Thoracic aorta (tissue), 2 donors: ENCODE data around the gene ARHGDIG. TPM values are rescaled to one million over a fixed set of nuclear protein-coding genes. Genes with fewer than 3 reads are reported as not detected.

Experiments
- ATAC-seq: fragments of 150-250 bp; one replicate; pipeline ENCODE4 v1.8.0; 2017; ENCODE audit warnings: low read depth; ENCODE audit not compliant: insufficient number of reproducible peaks, low FRiP score
- DNase-seq: peaks from one replicate; pipeline ENCODE4 v3.0.0-alpha.2; 2020; ENCODE audit warnings: low spot score
- H3K27ac ChIP-seq, 2 donors: fragments of 200-600 bp; sonication (generic); 1 replicate in 1 of 2; 2 replicates in 1 of 2; pipeline ENCODE4 v1.5.1; 2016; ENCODE audit warnings: mild to moderate bottlenecking in 2 of 2, moderate library complexity in 2 of 2
- H3K27me3 ChIP-seq: fragments of 200-600 bp; sonication (generic); replicated peaks from 2 replicates; pipeline ENCODE4 v1.6.0; 2016; ENCODE audit warnings: mild to moderate bottlenecking; ENCODE audit not compliant: insufficient read depth
- H3K36me3 ChIP-seq: fragments of 200-600 bp; sonication (generic); one replicate; pipeline ENCODE4 v1.5.1; 2016
- H3K4me1 ChIP-seq, 2 donors: fragments of 200-600 bp; sonication (generic); 1 replicate in 1 of 2; 2 replicates in 1 of 2; pipeline versions ENCODE4 v1.5.1 to v1.6.0; 2016; ENCODE audit warnings: low read depth in 2 of 2, mild to moderate bottlenecking in 1 of 2; ENCODE audit not compliant: control insufficient read depth in 1 of 2
- H3K4me3 ChIP-seq: fragments of 200-600 bp; sonication (generic); 2 replicates; pipeline ENCODE4 v1.5.1; 2016; ENCODE audit warnings: mild to moderate bottlenecking
- H3K9me3 ChIP-seq: fragments of 200-600 bp; sonication (generic); 2 replicates; pipeline ENCODE4 v1.5.1; 2016
- total RNA-seq, 2 donors: library from RNA; depleted of rRNA; stranded (reverse); fragments of >200 nt; gene quantifications; one replicate each; pipeline versions ENCODE4 v1.1.0 to v1.2.3, GENCODE V29; 2016
- TF ChIP-seq, protein P1 (sequence below): fragments of 200-600 bp; sonication (generic); IDR thresholded peaks from one replicate; pipeline ENCODE4 v1.5.1; 2019; ENCODE audit warnings: antibody characterized with exemption

Gene ARHGDIG
- total RNA-seq, 2 donors from 2014 or later: not detected

DNA sequence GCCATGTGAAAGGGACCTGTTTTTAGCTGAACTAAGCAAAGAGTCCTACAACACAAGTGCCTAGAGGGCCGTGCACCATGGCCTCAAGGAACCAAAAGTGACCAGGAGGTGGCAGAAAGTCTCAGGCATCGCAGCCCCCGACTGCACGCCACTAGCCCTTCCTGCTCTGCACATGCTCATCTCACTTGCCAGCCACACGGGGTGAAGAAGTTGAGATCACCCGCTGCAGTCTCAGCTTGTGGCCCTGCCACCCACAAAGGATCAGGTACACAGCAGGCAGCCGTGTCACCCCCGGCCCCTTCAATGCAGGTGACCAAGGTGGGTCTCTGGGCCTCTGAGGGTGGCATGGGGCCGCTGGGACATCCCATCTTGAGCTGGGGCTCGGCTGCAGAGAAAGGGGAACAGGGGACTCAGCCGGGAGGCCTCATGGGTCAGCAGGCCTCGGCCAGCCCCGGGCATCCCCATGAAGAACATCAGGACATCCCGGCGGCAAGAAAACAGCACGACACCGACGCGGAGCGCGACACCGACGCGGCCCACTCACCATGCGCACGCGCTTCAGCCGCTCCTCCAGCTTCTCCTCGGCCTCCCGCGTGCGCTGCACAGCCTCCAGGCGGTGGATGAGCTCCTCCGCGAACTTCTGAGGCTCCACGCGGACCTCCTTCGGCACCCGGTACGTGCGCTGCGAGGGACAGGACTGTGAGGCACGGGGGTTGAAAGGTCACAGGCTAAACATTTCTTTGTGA, 23.5 kb downstream of the ARHGDIG start:
- peaks cover 2% of the 10 kb centered on the region for H3K36me3 ChIP-seq
- ATAC-seq: no peak

DNA sequence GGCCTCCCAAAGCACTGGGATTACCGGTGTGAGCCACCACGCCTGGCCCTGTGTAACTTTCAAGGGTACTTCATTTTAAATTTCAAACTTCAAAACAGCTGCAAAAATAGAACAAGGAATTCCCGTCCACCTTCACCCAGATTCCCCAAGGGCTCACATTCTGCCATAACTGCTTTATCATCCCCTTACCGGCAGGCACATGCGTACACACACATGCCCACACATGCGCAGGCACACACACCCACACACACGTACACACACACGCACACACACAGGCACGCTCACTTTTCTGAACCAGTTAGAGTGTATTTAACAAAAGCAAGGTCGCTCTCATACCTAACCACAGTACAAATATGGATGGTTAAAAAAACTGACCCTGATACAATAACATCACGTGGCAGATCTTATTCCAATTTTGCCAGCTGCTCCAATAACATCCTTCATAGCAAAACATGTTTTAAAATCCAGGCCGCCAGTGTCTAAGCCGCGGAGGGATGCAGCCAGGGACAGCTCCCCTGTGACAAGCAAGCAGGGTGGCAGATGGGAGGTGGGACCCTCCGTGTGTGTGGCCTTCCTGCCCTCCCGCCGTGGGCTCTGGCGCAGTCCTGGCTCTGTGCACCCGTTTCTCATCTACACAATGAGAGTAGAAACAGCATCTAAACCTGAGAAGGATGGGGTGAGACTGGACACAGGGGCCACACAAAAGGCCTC, 25.7 kb downstream of the ARHGDIG start:
- no peaks in the 10 kb centered on the region for H3K9me3 ChIP-seq
- no peak for DNase-seq
- peaks cover 2% of the 10 kb centered on the region for H3K36me3 ChIP-seq
- no peak for ATAC-seq
- TF ChIP-seq, protein P1, sequence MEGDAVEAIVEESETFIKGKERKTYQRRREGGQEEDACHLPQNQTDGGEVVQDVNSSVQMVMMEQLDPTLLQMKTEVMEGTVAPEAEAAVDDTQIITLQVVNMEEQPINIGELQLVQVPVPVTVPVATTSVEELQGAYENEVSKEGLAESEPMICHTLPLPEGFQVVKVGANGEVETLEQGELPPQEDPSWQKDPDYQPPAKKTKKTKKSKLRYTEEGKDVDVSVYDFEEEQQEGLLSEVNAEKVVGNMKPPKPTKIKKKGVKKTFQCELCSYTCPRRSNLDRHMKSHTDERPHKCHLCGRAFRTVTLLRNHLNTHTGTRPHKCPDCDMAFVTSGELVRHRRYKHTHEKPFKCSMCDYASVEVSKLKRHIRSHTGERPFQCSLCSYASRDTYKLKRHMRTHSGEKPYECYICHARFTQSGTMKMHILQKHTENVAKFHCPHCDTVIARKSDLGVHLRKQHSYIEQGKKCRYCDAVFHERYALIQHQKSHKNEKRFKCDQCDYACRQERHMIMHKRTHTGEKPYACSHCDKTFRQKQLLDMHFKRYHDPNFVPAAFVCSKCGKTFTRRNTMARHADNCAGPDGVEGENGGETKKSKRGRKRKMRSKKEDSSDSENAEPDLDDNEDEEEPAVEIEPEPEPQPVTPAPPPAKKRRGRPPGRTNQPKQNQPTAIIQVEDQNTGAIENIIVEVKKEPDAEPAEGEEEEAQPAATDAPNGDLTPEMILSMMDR: no peak
- no peak overlapping the region for H3K27ac ChIP-seq
- H3K4me1 ChIP-seq: no peaks in the 10 kb centered on the region
- H3K4me3 ChIP-seq: no peak overlapping the region
- H3K27me3 ChIP-seq: no peaks in the 10 kb centered on the region

More for the DNA sequence above, 23.5 kb downstream of the ARHGDIG start:
- Histone ChIP-seq H3K27me3 (no peaks in the 10 kb centered on the region), H3K27ac (no peak overlapping the region), H3K9me3 (no peaks in the 10 kb centered on the region), H3K4me1 (no peaks in the 10 kb centered on the region), H3K4me3 (no peak overlapping the region)
- no peak for DNase-seq
- TF ChIP-seq, protein P1: no peak

DNA sequence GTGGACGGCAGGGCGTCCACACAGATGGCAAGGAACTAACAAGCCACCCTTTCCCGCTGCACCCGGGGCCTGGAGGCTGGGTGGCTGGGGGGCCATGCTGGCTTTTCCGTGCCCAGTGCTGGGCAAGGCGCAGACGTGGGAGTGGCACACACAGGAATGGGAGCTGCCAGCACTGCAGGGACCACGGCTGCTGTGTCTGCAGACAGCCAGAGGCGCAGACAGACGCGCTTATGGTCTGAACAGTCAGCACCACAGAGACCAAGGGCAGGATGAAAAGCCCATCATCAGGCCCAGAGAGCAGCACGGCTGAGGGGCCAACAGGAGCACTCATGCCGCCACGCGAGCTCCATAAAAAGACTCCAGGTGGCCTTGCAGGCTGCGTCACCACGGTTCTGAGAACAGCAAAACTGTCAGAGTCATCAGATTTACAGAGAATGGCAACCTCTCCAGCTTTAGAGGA, 26.6 kb downstream of the ARHGDIG start:
- no peak overlapping the region for H3K27ac ChIP-seq
- TF ChIP-seq, protein P1: no peak
- H3K9me3 ChIP-seq: no peaks in the 10 kb centered on the region
- H3K4me3 ChIP-seq: no peak overlapping the region
- H3K4me1 ChIP-seq: no peaks in the 10 kb centered on the region
- DNase-seq (no peak), ATAC-seq (no peak)
- peaks cover 2% of the 10 kb centered on the region for H3K36me3 ChIP-seq
- H3K27me3 ChIP-seq: no peaks in the 10 kb centered on the region

DNA sequence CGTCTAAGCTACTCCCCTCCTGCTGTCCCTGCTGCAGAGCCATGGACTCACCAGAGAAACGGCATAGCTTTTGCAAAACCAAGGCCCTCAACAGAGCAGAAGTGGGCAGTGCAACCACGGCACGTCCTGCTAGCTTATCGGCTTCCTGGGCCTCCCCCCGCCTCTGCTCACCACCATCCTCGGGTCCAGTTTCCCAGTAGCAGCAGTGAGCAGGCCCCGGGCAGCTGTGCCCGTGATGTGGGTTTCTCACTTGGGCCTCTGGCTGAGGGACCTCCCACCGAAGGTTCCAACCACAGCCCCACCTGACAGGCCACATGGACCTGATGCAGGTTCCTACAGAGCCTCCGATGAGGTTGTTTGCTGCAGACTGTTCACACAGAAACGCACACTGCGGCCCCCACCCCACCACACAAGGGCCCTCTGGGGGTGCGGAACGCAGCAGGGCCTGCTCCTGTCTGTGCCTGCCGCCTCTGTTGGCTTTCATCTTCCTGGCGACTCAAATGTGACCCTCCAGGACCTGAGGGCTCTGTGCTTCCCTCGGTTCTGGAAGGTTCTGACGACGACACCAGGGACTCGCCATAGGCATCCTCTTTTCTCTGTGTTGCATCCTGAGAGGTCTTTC, 27.4 kb downstream of the ARHGDIG start:
- Histone ChIP-seq H3K9me3 (no peaks in the 10 kb centered on the region), H3K27me3 (no peaks in the 10 kb centered on the region), H3K4me3 (no peak overlapping the region), H3K4me1 (no peaks in the 10 kb centered on the region), H3K27ac (no peak overlapping the region), H3K36me3 (peaks cover 4% of the 10 kb centered on the region)
- DNase-seq: no peak
- ATAC-seq: no peak
- TF ChIP-seq, protein P1: no peak

- no peak for DNase-seq
- no peak for ATAC-seq
- Histone ChIP-seq H3K4me1 (no peaks in the 10 kb centered on the region), H3K27ac (no peak overlapping the region), H3K27me3 (no peaks in the 10 kb centered on the region), H3K36me3 (peaks cover 18% of the 10 kb centered on the region), H3K9me3 (no peaks in the 10 kb centered on the region), H3K4me3 (no peak overlapping the region)
- TF ChIP-seq, protein P1: no peak
Measured at GRCh38 chr16:309476-309875, 29.1 kb downstream of the ARHGDIG start.
